Measurements from ENCODE around the gene POLR2H.
A peak's percentile ranks its signal among the peaks of the same experiment; 100 is the strongest.

Gene POLR2H

GRCh38 chr3:184384856-184385422, 23.4 kb downstream of the POLR2H start:
- Histone ChIP-seq H3K9me3 (ENCODE audit: insufficient read depth, low read depth, low read length) (no peaks in the 10 kb centered on the region; the same call in 1 of the 2 replicates), H3K27me3 (ENCODE audit: insufficient read depth, low read length) (peaks cover 35% of the 10 kb centered on the region), H3K4me3 (ENCODE audit: low read length) (no peak overlapping the region), H3K36me3 (ENCODE audit: insufficient read depth, low read depth, low read length) (no peaks in the 10 kb centered on the region), H3K9ac (ENCODE audit: low read depth, low read length) (no peak overlapping the region), H3K4me1 (ENCODE audit: insufficient read depth, low read length) (peaks cover 4% of the 10 kb centered on the region; the same call in 1 of the 2 replicates), H3K27ac (ENCODE audit: low read length) (no peak overlapping the region)

GRCh38 chr3:184386047-184386806, 24.7 kb downstream of the POLR2H start:
- Histone ChIP-seq H3K36me3 (ENCODE audit: insufficient read depth, low read depth, low read length) (no peaks in the 10 kb centered on the region), H3K9me3 (ENCODE audit: insufficient read depth, low read depth, low read length) (no peaks in the 10 kb centered on the region), H3K9ac (ENCODE audit: low read depth, low read length) (no peak overlapping the region), H3K27me3 (ENCODE audit: insufficient read depth, low read length) (peaks cover 27% of the 10 kb centered on the region), H3K27ac (ENCODE audit: low read length) (no peak overlapping the region), H3K4me3 (ENCODE audit: low read length) (no peak overlapping the region), H3K4me1 (ENCODE audit: insufficient read depth, low read length) (no peaks in the 10 kb centered on the region)

GRCh38 chr3:184387174-184387714, 25.7 kb downstream of the POLR2H start:
- Histone ChIP-seq H3K27me3 (ENCODE audit: insufficient read depth, low read length) (peaks cover 17% of the 10 kb centered on the region), H3K9me3 (ENCODE audit: insufficient read depth, low read depth, low read length) (no peaks in the 10 kb centered on the region), H3K4me3 (ENCODE audit: low read length) (no peak overlapping the region), H3K9ac (ENCODE audit: low read depth, low read length) (no peak overlapping the region), H3K27ac (ENCODE audit: low read length) (no peak overlapping the region), H3K36me3 (ENCODE audit: insufficient read depth, low read depth, low read length) (no peaks in the 10 kb centered on the region), H3K4me1 (ENCODE audit: insufficient read depth, low read length) (no peaks in the 10 kb centered on the region)

- Histone ChIP-seq H3K9ac (ENCODE audit: low read depth, low read length) (no peak overlapping the region), H3K4me3 (ENCODE audit: low read length) (no peak overlapping the region), H3K27ac (ENCODE audit: low read length) (no peak overlapping the region), H3K36me3 (ENCODE audit: insufficient read depth, low read depth, low read length) (no peaks in the 10 kb centered on the region), H3K27me3 (ENCODE audit: insufficient read depth, low read length) (peaks cover 6% of the 10 kb centered on the region), H3K9me3 (ENCODE audit: insufficient read depth, low read depth, low read length) (no peaks in the 10 kb centered on the region), H3K4me1 (ENCODE audit: insufficient read depth, low read length) (no peaks in the 10 kb centered on the region)
Observed at GRCh38 chr3:184388164-184388935, 26.8 kb downstream of the POLR2H start.

- Histone ChIP-seq H3K9me3 (ENCODE audit: insufficient read depth, low read depth, low read length) (no peaks in the 10 kb centered on the region), H3K9ac (ENCODE audit: low read depth, low read length) (no peak overlapping the region), H3K4me3 (ENCODE audit: low read length) (no peak overlapping the region), H3K27me3 (ENCODE audit: insufficient read depth, low read length) (peaks cover 3% of the 10 kb centered on the region; the same call in 1 of the 2 replicates), H3K36me3 (ENCODE audit: insufficient read depth, low read depth, low read length) (no peaks in the 10 kb centered on the region), H3K4me1 (ENCODE audit: insufficient read depth, low read length) (no peaks in the 10 kb centered on the region), H3K27ac (ENCODE audit: low read length) (no peak overlapping the region)
Observed at GRCh38 chr3:184388936-184389230, 27.4 kb downstream of the POLR2H start.

GRCh38 chr3:184389384-184389783, 27.9 kb downstream of the POLR2H start:
- Histone ChIP-seq H3K36me3 (ENCODE audit: insufficient read depth, low read depth, low read length) (no peaks in the 10 kb centered on the region), H3K4me1 (ENCODE audit: insufficient read depth, low read length) (no peaks in the 10 kb centered on the region), H3K4me3 (ENCODE audit: low read length) (no peak overlapping the region), H3K27ac (ENCODE audit: low read length) (no peak overlapping the region), H3K9ac (ENCODE audit: low read depth, low read length) (no peak overlapping the region), H3K27me3 (ENCODE audit: insufficient read depth, low read length) (no peaks in the 10 kb centered on the region), H3K9me3 (ENCODE audit: insufficient read depth, low read depth, low read length) (no peaks in the 10 kb centered on the region)

- H3K9me3 ChIP-seq (ENCODE audit: insufficient read depth, low read depth, low read length), result no peaks in the 10 kb centered on the region
- no peak overlapping the region for H3K27ac ChIP-seq (ENCODE audit: low read length)
- no peaks in the 10 kb centered on the region for H3K4me1 ChIP-seq (ENCODE audit: insufficient read depth, low read length)
- H3K4me3 ChIP-seq (ENCODE audit: low read length), result no peak overlapping the region
- H3K36me3 ChIP-seq (ENCODE audit: insufficient read depth, low read depth, low read length), result no peaks in the 10 kb centered on the region
- no peaks in the 10 kb centered on the region for H3K27me3 ChIP-seq (ENCODE audit: insufficient read depth, low read length)
- no peak overlapping the region for H3K9ac ChIP-seq (ENCODE audit: low read depth, low read length)
Observed at GRCh38 chr3:184389935-184390528, 28.5 kb downstream of the POLR2H start.

GRCh38 chr3:184391266-184391665, 29.8 kb downstream of the POLR2H start:
- H3K9me3 ChIP-seq (ENCODE audit: insufficient read depth, low read depth, low read length), result no peaks in the 10 kb centered on the region
- H3K36me3 ChIP-seq (ENCODE audit: insufficient read depth, low read depth, low read length), result no peaks in the 10 kb centered on the region
- H3K4me1 ChIP-seq (ENCODE audit: insufficient read depth, low read length), result no peaks in the 10 kb centered on the region
- H3K27ac ChIP-seq (ENCODE audit: low read length), result no peak overlapping the region
- no peak overlapping the region for H3K4me3 ChIP-seq (ENCODE audit: low read length)
- H3K9ac ChIP-seq (ENCODE audit: low read depth, low read length), result no peak overlapping the region
- H3K27me3 ChIP-seq (ENCODE audit: insufficient read depth, low read length), result no peaks in the 10 kb centered on the region

- Histone ChIP-seq H3K27ac (ENCODE audit: low read length) (no peak overlapping the region), H3K9ac (ENCODE audit: low read depth, low read length) (no peak overlapping the region), H3K4me1 (ENCODE audit: insufficient read depth, low read length) (peaks cover 4% of the 10 kb centered on the region; the same call in 1 of the 2 replicates), H3K9me3 (ENCODE audit: insufficient read depth, low read depth, low read length) (no peaks in the 10 kb centered on the region), H3K4me3 (ENCODE audit: low read length) (no peak overlapping the region), H3K27me3 (ENCODE audit: insufficient read depth, low read length) (no peaks in the 10 kb centered on the region), H3K36me3 (ENCODE audit: insufficient read depth, low read depth, low read length) (no peaks in the 10 kb centered on the region)
Observed at GRCh38 chr3:184395320-184395660, 33.8 kb downstream of the POLR2H start.

GRCh38 chr3:184399410-184399809, 37.9 kb downstream of the POLR2H start:
- Histone ChIP-seq H3K4me1 (ENCODE audit: insufficient read depth, low read length) (peaks cover 4% of the 10 kb centered on the region; the same call in 1 of the 2 replicates), H3K27me3 (ENCODE audit: insufficient read depth, low read length) (no peaks in the 10 kb centered on the region), H3K27ac (ENCODE audit: low read length) (no peak overlapping the region), H3K4me3 (ENCODE audit: low read length) (peak overlapping the region; percentile 40; the same call in 1 of the 2 replicates), H3K9ac (ENCODE audit: low read depth, low read length) (no peak overlapping the region), H3K36me3 (ENCODE audit: insufficient read depth, low read depth, low read length) (no peaks in the 10 kb centered on the region), H3K9me3 (ENCODE audit: insufficient read depth, low read depth, low read length) (no peaks in the 10 kb centered on the region)

GRCh38 chr3:184405075-184406030, 43.8 kb downstream of the POLR2H start:
- Histone ChIP-seq H3K9ac (ENCODE audit: low read depth, low read length) (no peak overlapping the region), H3K4me1 (ENCODE audit: insufficient read depth, low read length) (no peaks in the 10 kb centered on the region), H3K9me3 (ENCODE audit: insufficient read depth, low read depth, low read length) (no peaks in the 10 kb centered on the region), H3K27me3 (ENCODE audit: insufficient read depth, low read length) (no peaks in the 10 kb centered on the region), H3K4me3 (ENCODE audit: low read length) (no peak overlapping the region), H3K36me3 (ENCODE audit: insufficient read depth, low read depth, low read length) (no peaks in the 10 kb centered on the region), H3K27ac (ENCODE audit: low read length) (no peak overlapping the region)

Measured in iPS-20b (cell line).